AG04450 (cell line): ENCODE measurements around the gene CFHR5. TPM values are rescaled to one million over a fixed set of nuclear protein-coding genes. Genes with fewer than 3 reads are reported as not detected.

ENCODE experiments used
- CTCF ChIA-PET: fragments of 300-600, 350-600 bp; formaldehyde crosslinking; extraction: SDS; loops from one replicate; lab custom pipeline; 2022; ENCODE audit warnings: antibody characterized with exemption, inconsistent platforms; lab: Charles Lee
- POLR2A ChIA-PET: fragments of 350-600 bp; formaldehyde crosslinking; extraction: SDS; loops from one replicate; lab custom pipeline; 2021; ENCODE audit warnings: antibody characterized with exemption, inconsistent platforms; lab: Yijun Ruan, JAX
- DNase-seq: peaks from one replicate; pipeline ENCODE4 v3.0.0-alpha.2; 2011; ENCODE audit warnings: low read depth, low spot score
- H3K27ac ChIP-seq: one replicate; pipeline ENCODE4 v1.5.1; 2012; ENCODE audit warnings: low read depth, low read length, control low read depth
- H3K27me3 ChIP-seq: one replicate; pipeline ENCODE4 v1.6.0; 2012; ENCODE audit warnings: low read length; ENCODE audit not compliant: control insufficient read depth, insufficient read depth
- H3K4me3 ChIP-seq: 2 replicates; pipeline ENCODE4 v1.5.1; 2011; ENCODE audit warnings: mild to moderate bottlenecking, low read depth, low read length, control low read depth
- H3K9me3 ChIP-seq: 2 replicates; pipeline ENCODE4 v1.5.1; 2012; ENCODE audit warnings: low read length; ENCODE audit not compliant: control insufficient read depth, insufficient read depth
- polyA plus RNA-seq: library from polyadenylated mRNA; depleted of rRNA; stranded (reverse); fragments of >200 nt; gene quantifications from 2 replicates; pipeline ENCODE4 v1.2.3, GENCODE V29; 2011; rRNA removed
- small RNA-seq: library from RNA; depleted of rRNA; stranded (forward); fragments of <200 nt; gene quantifications from one replicate; pipeline ENCODE3, GENCODE V24; 2012; ENCODE audit warnings: low read depth; ENCODE audit not compliant: insufficient read length
- TF ChIP-seq, protein P1 (sequence below): IDR thresholded peaks from 2 replicates; pipeline ENCODE4 v1.5.1; 2011; ENCODE audit warnings: low read depth, low read length, control low read depth, inconsistent platforms

CFHR5 gene
- polyA plus RNA-seq, 1 experiment: not detected

- DNase-seq: no peak
- no peaks in the 10 kb centered on the region for H3K27me3 ChIP-seq
- CTCF ChIA-PET: interaction anchor here (0.6 kb wide), 1 partner anchor 351 kb away, joined by 15 read pairs; no protein-coding TSS in a partner anchor
- POLR2A ChIA-PET: no interaction called here
- TF ChIP-seq, protein P1, sequence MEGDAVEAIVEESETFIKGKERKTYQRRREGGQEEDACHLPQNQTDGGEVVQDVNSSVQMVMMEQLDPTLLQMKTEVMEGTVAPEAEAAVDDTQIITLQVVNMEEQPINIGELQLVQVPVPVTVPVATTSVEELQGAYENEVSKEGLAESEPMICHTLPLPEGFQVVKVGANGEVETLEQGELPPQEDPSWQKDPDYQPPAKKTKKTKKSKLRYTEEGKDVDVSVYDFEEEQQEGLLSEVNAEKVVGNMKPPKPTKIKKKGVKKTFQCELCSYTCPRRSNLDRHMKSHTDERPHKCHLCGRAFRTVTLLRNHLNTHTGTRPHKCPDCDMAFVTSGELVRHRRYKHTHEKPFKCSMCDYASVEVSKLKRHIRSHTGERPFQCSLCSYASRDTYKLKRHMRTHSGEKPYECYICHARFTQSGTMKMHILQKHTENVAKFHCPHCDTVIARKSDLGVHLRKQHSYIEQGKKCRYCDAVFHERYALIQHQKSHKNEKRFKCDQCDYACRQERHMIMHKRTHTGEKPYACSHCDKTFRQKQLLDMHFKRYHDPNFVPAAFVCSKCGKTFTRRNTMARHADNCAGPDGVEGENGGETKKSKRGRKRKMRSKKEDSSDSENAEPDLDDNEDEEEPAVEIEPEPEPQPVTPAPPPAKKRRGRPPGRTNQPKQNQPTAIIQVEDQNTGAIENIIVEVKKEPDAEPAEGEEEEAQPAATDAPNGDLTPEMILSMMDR: no peak
- H3K9me3 ChIP-seq: no peaks in the 10 kb centered on the region
- H3K27ac ChIP-seq: no peak overlapping the region
- H3K4me3 ChIP-seq: no peak overlapping the region
These were observed 71.7 kb downstream of the CFHR5 start for GRCh38 chr1:197049100-197049499.

Small RNA genes within 50 kb of the gene (small RNA-seq; reads per million reads assigned to genes)
- not detected for gene AL139418.1

Other genes starting within 250 kb of the CFHR5 start
- not detected in 2 replicates for gene CFHR3, start 202.7 kb upstream of the CFHR5 start, polyA plus RNA-seq
- gene CFHR1, start 157.8 kb upstream of the CFHR5 start, polyA plus RNA-seq: 0.07 TPM in 2 replicates
- not detected in 2 replicates for gene CFHR4, start 89.5 kb upstream of the CFHR5 start, polyA plus RNA-seq
- not detected in 2 replicates for gene CFHR2, start 33.8 kb upstream of the CFHR5 start, polyA plus RNA-seq
- gene F13B, start 89.7 kb downstream of the CFHR5 start, polyA plus RNA-seq: not detected in 2 replicates
- gene ASPM, start 169.1 kb downstream of the CFHR5 start, polyA plus RNA-seq: 3.7 and 6.1 TPM in 2 replicates
- 5.9 and 9.3 TPM in 2 replicates for gene ZBTB41, start 223.7 kb downstream of the CFHR5 start, polyA plus RNA-seq